Gastroesophageal sphincter (tissue), 4 donors: ENCODE measurements around the gene BSPRY. TPM values are rescaled to one million over a fixed set of nuclear protein-coding genes. Genes with fewer than 3 reads are reported as not detected.
"Not testable (repeated sequence)": the region's sequence is repeated elsewhere in the genome, so short reads cannot be mapped to it uniquely, and the experiment has no call there.

ENCODE experiments used
- ATAC-seq: fragments of 150-250 bp; one replicate; pipeline ENCODE4 v1.9.1; 2016; ENCODE audit warnings: mild to moderate bottlenecking, moderate library complexity
- H3K27ac ChIP-seq, 4 donors: fragments of 200-600 bp; sonication (generic) in 3 of 4; 1 replicate in 3 of 4; 2 replicates in 1 of 4; pipeline ENCODE4 v1.5.1; 2016 to 2019
- H3K27me3 ChIP-seq: fragments of 200-600 bp; sonication (generic); one replicate; pipeline ENCODE4 v1.5.1; 2019
- H3K36me3 ChIP-seq, 2 donors: fragments of 200-600 bp; sonication (generic); one replicate each; pipeline ENCODE4 v1.5.1; 2019; ENCODE audit warnings: control low read depth in 1 of 2
- H3K4me1 ChIP-seq, 3 donors: fragments of 200-600 bp; sonication (generic); 1 replicate in 2 of 3; 2 replicates in 1 of 3; pipeline ENCODE4 v1.5.1; 2016 to 2019; ENCODE audit warnings: control low read depth in 2 of 3
- H3K4me3 ChIP-seq, 2 donors: fragments of 200-600 bp; sonication (generic); one replicate each; pipeline ENCODE4 v1.5.1; 2019; ENCODE audit warnings: mild to moderate bottlenecking in 1 of 2, moderate library complexity in 1 of 2
- H3K9me3 ChIP-seq, 3 donors: fragments of 200-600 bp; sonication (generic); one replicate each; pipeline ENCODE4 v1.5.1; 2017 to 2019; ENCODE audit warnings: control low read depth in 2 of 3
- CTCF ChIP-seq, 4 experiments: fragments of 200-600 bp in 2 of 4; fragments of 450-650 bp in 2 of 4; sonication (generic) in 1 of 4; IDR thresholded peaks; one replicate each; pipeline ENCODE4 v1.5.1; 2017 to 2019; ENCODE audit warnings: antibody characterized with exemption in 4 of 4, mild to moderate bottlenecking in 2 of 4, moderate library complexity in 2 of 4
- EP300 ChIP-seq: sonication (generic); formaldehyde crosslinking; IDR thresholded peaks from one replicate; pipeline ENCODE4 v1.6.1; 2017; ENCODE audit warnings: antibody characterized with exemption, mild to moderate bottlenecking
- POLR2A ChIP-seq, 2 donors: fragments of 450-650 bp; IDR thresholded peaks; one replicate each; pipeline ENCODE4 v1.6.1; 2017; ENCODE audit warnings: antibody characterized with exemption in 2 of 2, mild to moderate bottlenecking in 2 of 2, moderate library complexity in 1 of 2
- POLR2AphosphoS5 ChIP-seq: sonication (generic); formaldehyde crosslinking; IDR thresholded peaks from one replicate; pipeline ENCODE4 v1.6.1; 2017; ENCODE audit warnings: antibody characterized with exemption
- WGBS, 2 donors: methylation state at CpG; one replicate each; pipeline ENCODE4 v1.1.5; 2018; ENCODE audit warnings: low coverage in 1 of 2; 5-methylcytosine and 5-hydroxymethylcytosine counted together
- total RNA-seq, 4 donors: library from RNA; depleted of rRNA; stranded (reverse); fragments of >200 nt; gene quantifications; one replicate each; pipeline ENCODE4 v1.1.0, GENCODE V29; 2016

Gene BSPRY
- total RNA-seq, 4 donors from 2014 or later: 0.16 to 4.0 (median 0.36) TPM

GRCh38 chr9:113360242-113360842 lies 11.0 kb downstream of the BSPRY start:
- H3K9me3 ChIP-seq: no peaks in the 10 kb centered on the region
- H3K27ac ChIP-seq: no peak overlapping the region
- H3K27me3 ChIP-seq: peaks cover 6% of the 10 kb centered on the region
- H3K4me3 ChIP-seq: no peak overlapping the region
- WGBS, 2 donors: 82 to 92% methylated on average over 8 to 15 of the region's 15 CpGs
- H3K4me1 ChIP-seq: no peaks in the 10 kb centered on the region
- no peak for ATAC-seq
- no peaks in the 10 kb centered on the region for H3K36me3 ChIP-seq
- TF ChIP-seq CTCF (IDR thresholded peaks at IDR 0.05) (no peak), POLR2A (IDR thresholded peaks at IDR 0.05) (no peak), EP300 (no peak), POLR2AphosphoS5 (no peak)

GRCh38 chr9:113361304-113362018 lies 12.1 kb downstream of the BSPRY start:
- Histone ChIP-seq H3K4me1 (no peaks in the 10 kb centered on the region), H3K27me3 (no peaks in the 10 kb centered on the region), H3K4me3 (no peak overlapping the region), H3K36me3 (no peaks in the 10 kb centered on the region), H3K9me3 (no peaks in the 10 kb centered on the region), H3K27ac (no peak overlapping the region)
- whole genome bisulfite sequencing, 2 donors: 44 to 83% methylated on average over 2 to 7 of the region's 7 CpGs
- no peak for ATAC-seq
- TF ChIP-seq CTCF (IDR thresholded peaks at IDR 0.05) (no peak), POLR2A (IDR thresholded peaks at IDR 0.05) (no peak), POLR2AphosphoS5 (no peak), EP300 (no peak)

GRCh38 chr9:113363336-113363735 lies 14.0 kb downstream of the BSPRY start:
- ATAC-seq: no peak
- H3K36me3 ChIP-seq: no peaks in the 10 kb centered on the region
- TF ChIP-seq POLR2AphosphoS5 (no peak), CTCF (IDR thresholded peaks at IDR 0.05) (no peak), POLR2A (IDR thresholded peaks at IDR 0.05) (no peak), EP300 (no peak)
- no peaks in the 10 kb centered on the region for H3K9me3 ChIP-seq
- WGBS, 2 donors: 69 to 94% methylated on average over 2 of the region's 3 CpGs
- no peak overlapping the region for H3K4me3 ChIP-seq
- no peaks in the 10 kb centered on the region for H3K4me1 ChIP-seq
- no peak overlapping the region for H3K27ac ChIP-seq
- H3K27me3 ChIP-seq: no peaks in the 10 kb centered on the region

- H3K4me1 ChIP-seq: no peaks in the 10 kb centered on the region
- H3K27me3 ChIP-seq: no peaks in the 10 kb centered on the region
- ATAC-seq: no peak
- no peaks in the 10 kb centered on the region for H3K9me3 ChIP-seq
- WGBS, 2 donors: 0 to 33% methylated on average over 1 of the region's 1 CpG
- H3K27ac ChIP-seq: no peak overlapping the region
- TF ChIP-seq EP300 (no peak), POLR2AphosphoS5 (no peak), CTCF (IDR thresholded peaks at IDR 0.05) (no peak), POLR2A (IDR thresholded peaks at IDR 0.05) (no peak)
- no peak overlapping the region for H3K4me3 ChIP-seq
- H3K36me3 ChIP-seq: no peaks in the 10 kb centered on the region
Observed at GRCh38 chr9:113364951-113365350, 15.6 kb downstream of the BSPRY start.

GRCh38 chr9:113365652-113366051 lies 16.3 kb downstream of the BSPRY start:
- 100% methylated on average over 1 of the region's 3 CpGs; no CpG with 5 or more reads in 1 of the 2 donors for WGBS, 2 donors
- not testable (repeated sequence) for ATAC-seq, H3K27ac ChIP-seq, H3K4me1 ChIP-seq, H3K27me3 ChIP-seq, H3K9me3 ChIP-seq, H3K4me3 ChIP-seq, H3K36me3 ChIP-seq
